Panc1 (cell line): Measurements from ENCODE around the gene ANKH. TPM values are rescaled to one million over a fixed set of nuclear protein-coding genes. Genes with fewer than 3 reads are reported as not detected.
A peak's percentile ranks its signal among the peaks of the same experiment; 100 is the strongest.

ENCODE experiments used
- ATAC-seq: fragments of 200-7000 bp; cut with Tn5 transposase; 2 replicates; pipeline ENCODE4 v1.9.1; 2020; ENCODE audit warnings: mild to moderate bottlenecking, moderate library complexity
- BruUV-seq: library from RNA; stranded (reverse); fragments of 400-500 nt; replicated peaks from 2 replicates; lab custom pipeline; 2021; lab: Mats Ljungman, UMichigan
- CTCF ChIA-PET: fragments of 300-600 bp; sonication (Branson Sonifier 250); formaldehyde crosslinking; loops from one replicate; lab custom pipeline; 2022; ENCODE audit warnings: antibody characterized with exemption; lab: Charles Lee
- POLR2A ChIA-PET: fragments of 300-600 bp; sonication (Branson Sonifier 250); formaldehyde crosslinking; loops from one replicate; lab custom pipeline; 2022; ENCODE audit warnings: antibody characterized with exemption; lab: Charles Lee
- DNase-seq: peaks from one replicate; pipeline ENCODE4 v3.0.0-alpha.2; 2010; ENCODE audit warnings: low read depth, low spot score
- H3K27ac ChIP-seq: 2 replicates; pipeline ENCODE4 v1.5.1; 2011; ENCODE audit warnings: mild to moderate bottlenecking, low read length, inconsistent platforms
- H3K27me3 ChIP-seq: fragments of 200-500 bp; sonication (Bioruptor generic); 2 replicates; pipeline ENCODE4 v1.6.0; 2014; ENCODE audit warnings: low read length, inconsistent platforms; ENCODE audit not compliant: control insufficient read depth, insufficient read depth
- H3K36me3 ChIP-seq: fragments of 200-500 bp; sonication (Bioruptor generic); 2 replicates; pipeline ENCODE4 v1.5.1; 2014; ENCODE audit warnings: inconsistent platforms, mild to moderate bottlenecking, low read length, moderate library complexity; ENCODE audit not compliant: control insufficient read depth, insufficient read depth
- H3K4me1 ChIP-seq: 2 replicates; pipeline ENCODE4 v1.5.1; 2011; ENCODE audit warnings: inconsistent platforms, mild to moderate bottlenecking, low read length, moderate library complexity; ENCODE audit not compliant: control insufficient read depth, insufficient read depth
- H3K4me3 ChIP-seq, 2 experiments: 2 replicates each; pipeline ENCODE4 v1.5.1; 2011 to 2012; ENCODE audit warnings: low read depth in 2 of 2, low read length in 2 of 2, mild to moderate bottlenecking in 2 of 2, inconsistent platforms in 1 of 2, moderate library complexity in 1 of 2
- H3K9me3 ChIP-seq: fragments of 200-500 bp; sonication (Bioruptor generic); 2 replicates; pipeline ENCODE4 v1.5.1; 2014; ENCODE audit warnings: low read depth, mild to moderate bottlenecking, inconsistent platforms, low read length, moderate library complexity; ENCODE audit not compliant: control insufficient read depth, insufficient read depth
- CTCF ChIP-seq: fragments of 450-650 bp; IDR thresholded peaks from 2 replicates; pipeline ENCODE4 v1.5.1; 2017; ENCODE audit warnings: mild to moderate bottlenecking
- POLR2AphosphoS5 ChIP-seq: IDR thresholded peaks from 2 replicates; pipeline ENCODE4 v1.6.1; 2012; ENCODE audit warnings: mild to moderate bottlenecking, low read depth, low read length, moderate library complexity
- REST ChIP-seq, 2 experiments: IDR thresholded peaks; 2 replicates each; pipeline ENCODE4 v1.6.1; 2011 to 2012; ENCODE audit warnings: low read depth in 2 of 2, control low read depth in 1 of 2, low read length in 1 of 2, mild to moderate bottlenecking in 1 of 2, moderate library complexity in 1 of 2; ENCODE audit not compliant: insufficient read depth in 1 of 2
- SIN3A ChIP-seq: IDR thresholded peaks from 2 replicates; pipeline ENCODE4 v1.6.1; 2012; ENCODE audit warnings: low read depth, mild to moderate bottlenecking, low read length, moderate library complexity, borderline replicate concordance; ENCODE audit not compliant: insufficient read depth
- TCF7L2 ChIP-seq: IDR thresholded peaks from 2 replicates; pipeline ENCODE4 v1.6.1; 2011; ENCODE audit warnings: mild to moderate bottlenecking, low read depth, low read length, inconsistent platforms
- in situ Hi-C: cut with HindIII; loops from 2 replicates; pipeline ENCODE4 v1.10.0; 2016; ENCODE audit warnings: low sequenced_read_pairs, low pct_unique_long_range_greater_than_20kb
- intact Hi-C: fragments of 100-400 bp; cut with micrococcal nuclease; formaldehyde crosslinking; loops from one replicate; pipeline ENCODE4 v1.10.0; 2022; ENCODE audit not compliant: unreplicated experiment
- total RNA-seq: library from RNA; stranded (reverse); gene quantifications from one replicate; pipeline ENCODE4 v1.2.1, GENCODE V29; 2021; ENCODE audit not compliant: unreplicated experiment

Gene ANKH
- total RNA-seq, 1 experiment from 2014 or later: 11.2 TPM

GRCh38 chr5:14726066-14726838 is 145.3 kb downstream of the ANKH start:
- Histone ChIP-seq H3K27ac (no peak overlapping the region), H3K27me3 (no peaks in the 10 kb centered on the region), H3K9me3 (no peaks in the 10 kb centered on the region), H3K4me1 (no peaks in the 10 kb centered on the region), H3K4me3 (no peak overlapping the region), H3K36me3 (no peaks in the 10 kb centered on the region)
- intact Hi-C loops: loop anchor here (5.0 to 10.0 kb wide), 2 partner anchors 146 to 699 kb away; partner anchors contain the start of gene ANKH
- no peak for DNase-seq
- ChIA-PET CTCF (interaction anchor here (0.5 to 1.9 kb wide), 2 partner anchors 151 to 277 kb away, joined by 3 to 16 read pairs; no protein-coding TSS in a partner anchor), POLR2A (no interaction called here)
- in situ Hi-C loops: no loop called here
- ATAC-seq: peak; percentile 42; the same call in 1 of the 2 replicates
- no TSS peak for BruUV-seq
- TF ChIP-seq POLR2AphosphoS5 (no peak), TCF7L2 (no peak), SIN3A (no peak), CTCF (no peak), REST (IDR thresholded peaks at IDR 0.05; ENCODE audit: insufficient read depth in 1 of 2, low read depth in 2 of 2, low read length in 1 of 2) (no peak)

GRCh38 chr5:14724633-14725032 is 146.9 kb downstream of the ANKH start:
- POLR2A ChIA-PET: no interaction called here
- DNase-seq: no peak
- Histone ChIP-seq H3K27me3 (no peaks in the 10 kb centered on the region), H3K4me3 (no peak overlapping the region), H3K9me3 (no peaks in the 10 kb centered on the region), H3K27ac (no peak overlapping the region), H3K4me1 (no peaks in the 10 kb centered on the region), H3K36me3 (no peaks in the 10 kb centered on the region)
- CTCF ChIA-PET: no interaction called here
- BruUV-seq: no TSS peak
- intact Hi-C loops (loop anchor here (5.0 to 10.0 kb wide), 2 partner anchors 148 to 700 kb away; partner anchors contain the start of gene ANKH), in situ Hi-C loops (no loop called here)
- TF ChIP-seq REST (IDR thresholded peaks at IDR 0.05; ENCODE audit: insufficient read depth in 1 of 2, low read depth in 2 of 2, low read length in 1 of 2) (no peak), TCF7L2 (no peak), CTCF (no peak), SIN3A (no peak), POLR2AphosphoS5 (no peak)
- no peak for ATAC-seq
